ENCODE results near the gene ACAD11.

GRCh38 chr3:132616780-132617179 lies 42.8 kb downstream of the ACAD11 start:
- TF ChIP-seq POLR2A (IDR thresholded peaks at IDR 0.05; ENCODE audit: low read depth, low read length) = no peak
- no peak for TF ChIP-seq POLR2AphosphoS5 (IDR thresholded peaks at IDR 0.05; ENCODE audit: low read depth, low read length)
- no peak for TF ChIP-seq TAF1 (IDR thresholded peaks at IDR 0.05; ENCODE audit: borderline replicate concordance, low read depth, low read length)
